Activated CD4-positive, alpha-beta memory T cell treated with anti-CD3 and anti-CD28 coated beads, Interleukin-2, amount 10 ng/mL, durations not matched to agents 7 days and 5 days (primary cell): ENCODE results near the gene DHRSX. TPM values are rescaled to one million over a fixed set of nuclear protein-coding genes. Genes with fewer than 3 reads are reported as not detected.

ENCODE experiments used
- CTCF ChIA-PET: fragments of 350-600 bp; sonication (Branson Sonifier 250); formaldehyde crosslinking; loops from one replicate; lab custom pipeline; 2021; ENCODE audit warnings: antibody characterized with exemption, inconsistent platforms; lab: Charles Lee
- POLR2A ChIA-PET: fragments of 350-600 bp; sonication (Branson Sonifier 250); formaldehyde crosslinking; loops from one replicate; lab custom pipeline; 2021; ENCODE audit warnings: antibody characterized with exemption; lab: Charles Lee
- DNase-seq: peaks from one replicate; pipeline ENCODE4 v3.0.0-alpha.2; 2020
- H3K27ac Mint-ChIP-seq: one replicate; pipeline ENCODE4 v1.8.0; 2021; ENCODE audit warnings: mild to moderate bottlenecking, mixed read lengths
- H3K27me3 Mint-ChIP-seq: one replicate; pipeline ENCODE4 v1.8.0; 2021; ENCODE audit warnings: mixed read lengths
- H3K36me3 Mint-ChIP-seq: one replicate; pipeline ENCODE4 v1.8.0; 2021; ENCODE audit warnings: low read depth, mixed read lengths
- H3K4me1 Mint-ChIP-seq: one replicate; pipeline ENCODE4 v1.8.0; 2021; ENCODE audit warnings: mixed read lengths
- H3K4me3 Mint-ChIP-seq: one replicate; pipeline ENCODE4 v1.8.0; 2021; ENCODE audit warnings: mild to moderate bottlenecking, mixed read lengths
- H3K9me3 Mint-ChIP-seq: one replicate; pipeline ENCODE4 v1.8.0; 2021; ENCODE audit warnings: mixed read lengths
- total RNA-seq, 2 experiments: library from RNA; stranded (reverse); gene quantifications; one replicate each; pipeline ENCODE4 v1.2.3, GENCODE V29; 2021

The DHRSX gene
- total RNA-seq, 2 experiments from 2014 or later = 21.1 to 23.7 TPM

DNA sequence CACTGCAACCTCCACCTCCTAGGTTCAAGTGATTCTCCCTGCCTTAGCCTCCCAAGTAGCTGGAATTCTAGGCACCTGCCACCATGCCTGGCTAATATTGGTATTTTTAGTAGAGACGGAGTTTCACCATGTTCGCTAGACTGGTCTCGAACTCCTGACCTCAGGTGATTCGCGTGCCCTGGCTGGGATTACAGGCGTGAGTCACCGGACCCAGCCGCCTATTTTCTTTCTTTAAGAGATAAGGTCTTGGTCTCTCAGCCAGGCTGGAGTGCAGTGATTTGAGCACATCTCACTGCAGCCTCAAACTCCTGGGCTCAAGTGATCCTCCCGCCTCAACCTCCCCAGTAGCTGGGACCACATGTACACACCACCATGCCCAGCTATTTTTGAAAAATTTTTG, 166.5 kb downstream of the DHRSX start:
- Mint-ChIP-seq H3K27me3 (no peaks in the 10 kb centered on the region), H3K9me3 (peaks cover 20% of the 10 kb centered on the region), H3K36me3 (peaks cover 12% of the 10 kb centered on the region), H3K27ac (no peak overlapping the region), H3K4me3 (no peak overlapping the region), H3K4me1 (no peaks in the 10 kb centered on the region)
- DNase-seq = no peak
- ChIA-PET POLR2A (no interaction called here), CTCF (no interaction called here)

DNA sequence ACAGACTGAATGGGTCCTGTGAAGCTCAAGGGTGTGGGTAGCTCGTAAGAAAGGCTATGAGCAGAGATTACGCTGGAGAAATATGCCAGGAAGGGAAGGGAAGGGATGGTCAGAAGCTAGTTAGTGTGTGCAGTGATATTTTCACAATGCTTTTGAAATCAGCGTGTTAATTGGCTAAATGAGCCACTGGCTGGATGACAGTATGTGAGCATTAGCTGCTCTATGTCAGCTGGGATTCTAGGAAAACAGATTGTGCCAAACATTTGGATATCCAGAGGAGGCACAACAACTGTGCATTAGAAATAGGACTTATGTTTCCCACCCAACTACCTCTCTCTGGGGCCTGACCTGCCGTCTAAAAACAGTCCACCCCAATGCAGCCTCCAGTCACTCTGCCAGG, 168.5 kb downstream of the DHRSX start:
- H3K27me3 Mint-ChIP-seq = no peaks in the 10 kb centered on the region
- ChIA-PET CTCF (no interaction called here), POLR2A (no interaction called here)
- H3K36me3 Mint-ChIP-seq = peaks cover 2% of the 10 kb centered on the region
- no peak overlapping the region for H3K27ac Mint-ChIP-seq
- DNase-seq = no peak
- peaks cover 7% of the 10 kb centered on the region for H3K9me3 Mint-ChIP-seq
- no peaks in the 10 kb centered on the region for H3K4me1 Mint-ChIP-seq
- H3K4me3 Mint-ChIP-seq = no peak overlapping the region

DNA sequence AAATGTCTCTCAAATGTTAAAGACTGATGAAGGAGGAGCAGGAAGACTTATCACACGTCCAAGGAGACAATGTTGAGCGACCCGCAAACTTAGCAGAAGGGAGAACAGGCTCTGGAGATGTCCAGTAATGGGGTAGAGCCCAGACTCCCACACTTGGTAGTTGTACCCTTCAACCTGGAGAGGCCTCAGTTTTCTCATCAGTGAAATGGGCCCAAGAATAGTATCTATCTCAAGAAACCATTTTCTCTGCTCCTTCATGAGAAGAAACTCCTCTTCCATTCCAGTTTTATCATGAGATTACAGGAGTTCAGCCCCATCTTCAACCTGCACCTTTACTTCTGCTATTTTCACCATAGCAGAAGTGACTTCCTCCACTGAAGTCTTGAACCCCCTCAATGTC, 169.9 kb downstream of the DHRSX start:
- ChIA-PET POLR2A (no interaction called here), CTCF (no interaction called here)
- Mint-ChIP-seq H3K4me1 (no peaks in the 10 kb centered on the region), H3K27me3 (no peaks in the 10 kb centered on the region), H3K9me3 (peaks cover 6% of the 10 kb centered on the region), H3K36me3 (no peaks in the 10 kb centered on the region), H3K4me3 (no peak overlapping the region), H3K27ac (no peak overlapping the region)
- no peak for DNase-seq

DNA sequence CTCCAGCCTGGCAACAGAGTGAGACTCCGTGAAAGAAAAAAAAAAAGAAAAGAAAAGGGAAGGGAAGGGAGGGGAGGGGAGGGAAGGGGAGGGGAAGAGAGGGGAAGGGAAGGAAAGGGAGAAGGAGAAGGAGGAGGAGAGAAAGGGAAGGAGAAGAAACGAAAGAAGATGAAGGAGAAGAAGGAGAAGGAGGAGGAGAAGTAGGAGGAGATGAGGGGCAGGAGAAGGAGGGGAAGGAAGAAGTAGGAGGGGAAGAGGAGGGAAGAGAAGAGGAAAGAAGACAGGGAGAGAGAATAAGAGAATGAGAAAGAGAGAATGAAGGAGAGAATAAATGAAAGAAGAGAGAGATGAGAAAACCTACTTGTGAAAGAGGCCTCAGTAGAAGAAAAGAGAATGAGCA, 170.3 kb downstream of the DHRSX start:
- ChIA-PET POLR2A (no interaction called here), CTCF (no interaction called here)
- H3K9me3 Mint-ChIP-seq = peaks cover 6% of the 10 kb centered on the region
- H3K36me3 Mint-ChIP-seq = no peaks in the 10 kb centered on the region
- H3K4me3 Mint-ChIP-seq = no peak overlapping the region
- H3K27ac Mint-ChIP-seq = no peak overlapping the region
- DNase-seq = no peak
- no peaks in the 10 kb centered on the region for H3K27me3 Mint-ChIP-seq
- H3K4me1 Mint-ChIP-seq = no peaks in the 10 kb centered on the region

DNA sequence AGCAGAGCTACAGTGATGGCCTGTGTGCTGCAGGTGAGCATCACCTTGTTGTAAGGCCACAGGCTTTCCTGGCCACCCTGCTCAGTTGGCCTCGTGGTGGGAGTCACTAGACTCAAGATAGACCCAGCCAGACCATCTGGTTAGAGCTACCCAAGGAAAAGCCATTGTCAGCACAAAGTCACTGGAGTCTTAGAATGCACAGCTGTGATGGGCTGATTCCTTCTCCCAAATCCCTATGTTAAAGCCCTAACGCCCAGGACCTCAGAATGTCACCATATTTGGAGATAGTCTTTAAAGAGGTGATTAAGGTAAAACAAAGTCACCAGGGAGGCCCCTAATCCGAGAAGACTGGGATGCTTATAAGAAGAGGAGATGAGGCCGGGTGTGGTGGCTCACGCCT, 173.4 kb downstream of the DHRSX start:
- Mint-ChIP-seq H3K27me3 (no peaks in the 10 kb centered on the region), H3K27ac (no peak overlapping the region), H3K4me1 (no peaks in the 10 kb centered on the region), H3K36me3 (peaks cover 3% of the 10 kb centered on the region), H3K9me3 (peaks cover 18% of the 10 kb centered on the region), H3K4me3 (no peak overlapping the region)
- CTCF ChIA-PET = no interaction called here
- DNase-seq = no peak
- POLR2A ChIA-PET = no interaction called here

DNA sequence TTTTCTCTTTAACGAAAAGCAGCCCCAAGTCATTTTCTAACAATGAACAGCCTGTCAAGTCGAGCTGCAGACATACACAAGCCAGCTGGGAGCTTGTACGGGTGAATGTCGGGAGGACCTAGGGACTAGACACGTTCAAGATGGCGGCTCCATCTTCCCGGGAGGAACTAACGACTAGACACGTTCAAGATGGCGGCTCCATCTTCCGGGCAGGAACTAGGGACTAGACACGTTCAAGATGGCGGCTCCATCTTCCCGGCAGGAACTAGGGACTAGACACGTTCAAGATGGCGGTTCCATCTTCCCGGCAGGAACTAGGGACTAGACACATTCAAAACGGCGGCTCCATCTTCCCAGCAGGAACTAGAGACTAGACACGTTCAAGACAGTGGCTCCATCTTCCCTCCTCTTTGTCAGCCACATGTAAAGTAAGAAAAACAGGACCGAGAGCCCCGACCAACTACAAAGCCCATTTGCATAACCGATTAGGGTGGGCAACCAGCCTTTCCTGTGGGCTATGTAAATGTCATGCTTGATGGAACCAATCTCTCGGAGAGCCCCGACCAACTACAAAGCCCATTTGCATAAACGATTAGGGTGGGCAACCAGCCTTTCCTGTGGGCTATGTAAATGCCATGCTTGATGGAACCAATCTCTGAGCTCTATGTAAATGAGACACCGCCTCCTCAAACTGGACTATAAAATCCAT, 175.5 kb downstream of the DHRSX start:
- CTCF ChIA-PET = no interaction called here
- no peaks in the 10 kb centered on the region for H3K4me1 Mint-ChIP-seq

DNA sequence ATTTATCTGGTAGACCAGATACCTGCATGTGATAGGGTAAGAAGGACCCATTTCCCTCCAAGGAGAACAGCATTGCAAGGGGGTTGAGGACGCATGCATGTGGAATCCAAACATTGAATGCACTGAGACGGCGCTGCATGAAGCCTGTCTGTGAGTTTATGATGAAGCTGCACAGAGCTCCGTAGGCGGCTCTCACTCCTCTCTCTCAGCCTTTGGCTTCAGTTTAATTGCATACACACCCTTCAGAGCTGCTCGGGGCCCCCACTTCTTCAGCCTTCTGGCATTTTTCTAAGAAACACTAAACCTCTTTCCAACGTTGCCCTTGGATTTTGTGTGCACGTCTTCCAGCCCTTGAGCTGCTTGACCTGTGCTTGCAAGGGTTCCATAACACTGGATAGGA, 176.6 kb downstream of the DHRSX start:
- Mint-ChIP-seq H3K36me3 (peaks cover 3% of the 10 kb centered on the region), H3K4me3 (no peak overlapping the region), H3K9me3 (peaks cover 22% of the 10 kb centered on the region), H3K4me1 (no peaks in the 10 kb centered on the region), H3K27ac (no peak overlapping the region), H3K27me3 (no peaks in the 10 kb centered on the region)
- ChIA-PET POLR2A (no interaction called here), CTCF (no interaction called here)
- DNase-seq = no peak

More for the DNA sequence above, 175.5 kb downstream of the DHRSX start:
- no peak overlapping the region for H3K27ac Mint-ChIP-seq
- POLR2A ChIA-PET = no interaction called here
- no peak for DNase-seq
- no peak overlapping the region for H3K4me3 Mint-ChIP-seq
- peaks cover 3% of the 10 kb centered on the region for H3K36me3 Mint-ChIP-seq
- no peaks in the 10 kb centered on the region for H3K27me3 Mint-ChIP-seq
- peaks cover 21% of the 10 kb centered on the region for H3K9me3 Mint-ChIP-seq

DNA sequence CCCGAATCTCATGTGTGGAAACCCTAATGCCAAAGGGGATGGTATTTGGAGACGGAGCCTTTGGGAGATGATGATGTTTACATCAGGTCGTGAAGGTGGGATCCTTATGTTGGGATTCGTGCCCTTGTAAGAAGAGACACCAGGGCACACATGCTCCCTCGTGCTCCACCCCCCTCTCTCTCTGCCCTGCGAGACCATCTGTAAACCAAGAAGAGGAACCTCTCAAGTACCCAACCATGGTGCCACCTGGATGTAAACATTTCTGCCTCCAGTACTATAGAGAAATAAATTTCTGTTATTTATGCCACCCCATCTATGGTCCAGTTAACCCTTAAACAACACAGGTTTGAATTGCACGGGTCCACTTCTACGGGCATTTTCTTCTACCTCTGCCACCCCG, 179.4 kb downstream of the DHRSX start:
- H3K36me3 Mint-ChIP-seq = peaks cover 3% of the 10 kb centered on the region
- no peaks in the 10 kb centered on the region for H3K27me3 Mint-ChIP-seq
- H3K4me3 Mint-ChIP-seq = no peak overlapping the region
- H3K9me3 Mint-ChIP-seq = peaks cover 25% of the 10 kb centered on the region
- H3K27ac Mint-ChIP-seq = no peak overlapping the region
- ChIA-PET POLR2A (no interaction called here), CTCF (no interaction called here)
- no peak for DNase-seq
- H3K4me1 Mint-ChIP-seq = no peaks in the 10 kb centered on the region

DNA sequence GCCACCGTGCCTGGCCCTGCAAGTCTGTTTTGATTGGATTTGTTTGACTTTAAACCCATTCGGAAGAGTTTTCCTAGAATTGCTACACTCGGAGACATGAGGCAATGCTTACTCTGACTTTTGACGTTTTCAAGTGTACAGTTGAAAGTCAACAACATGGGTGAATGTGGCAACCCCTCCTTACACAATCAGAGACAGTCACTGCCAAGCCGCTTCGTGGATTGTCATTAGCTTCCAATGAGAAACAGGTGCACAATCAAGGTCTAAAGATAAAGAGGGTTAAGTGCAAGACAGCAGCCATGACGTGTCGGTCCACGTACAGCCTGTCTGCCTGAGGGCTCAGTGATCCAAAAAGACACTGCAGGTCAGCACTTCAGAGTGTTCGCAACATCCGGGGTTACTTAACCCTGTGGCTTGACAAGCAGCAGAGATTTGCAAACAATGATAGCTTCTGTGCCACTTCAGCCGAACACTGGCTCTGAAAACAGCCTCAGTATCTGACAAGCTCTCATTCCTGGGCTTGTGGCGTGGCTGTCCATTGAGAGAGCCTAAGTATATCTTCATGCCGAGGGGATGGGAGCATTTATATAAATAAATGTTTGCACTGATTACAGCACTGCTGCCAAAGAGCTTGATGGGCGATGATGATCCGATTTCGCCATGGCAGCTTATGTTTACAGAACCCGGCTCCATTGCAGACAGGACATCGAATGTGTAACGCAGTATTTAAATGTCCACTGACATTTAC, 180.0 kb downstream of the DHRSX start:
- DNase-seq = no peak
- ChIA-PET POLR2A (no interaction called here), CTCF (no interaction called here)
- H3K36me3 Mint-ChIP-seq = peaks cover 3% of the 10 kb centered on the region
- H3K9me3 Mint-ChIP-seq = peaks cover 24% of the 10 kb centered on the region
- no peak overlapping the region for H3K27ac Mint-ChIP-seq
- no peak overlapping the region for H3K4me3 Mint-ChIP-seq
- no peaks in the 10 kb centered on the region for H3K4me1 Mint-ChIP-seq
- H3K27me3 Mint-ChIP-seq = no peaks in the 10 kb centered on the region

DNA sequence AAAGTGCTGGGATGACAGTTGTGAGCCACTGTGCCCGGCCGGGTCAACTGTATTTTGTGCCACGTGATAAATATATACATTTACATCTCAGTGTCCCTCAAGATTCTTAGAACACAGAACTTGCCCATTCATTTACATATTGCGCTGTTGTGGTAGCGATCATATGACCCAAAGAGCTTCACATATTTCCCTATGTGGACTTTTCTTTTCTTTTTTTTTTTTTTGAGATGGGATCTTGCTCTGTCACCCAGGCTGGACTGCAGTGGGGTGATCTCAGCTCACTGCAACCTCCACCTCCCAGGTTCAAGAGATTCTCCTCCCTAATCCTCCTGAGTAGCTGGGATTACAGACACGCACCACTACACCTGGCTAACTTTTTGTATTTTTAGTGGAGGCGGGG, 180.7 kb downstream of the DHRSX start:
- Mint-ChIP-seq H3K9me3 (peaks cover 26% of the 10 kb centered on the region), H3K4me3 (no peak overlapping the region), H3K4me1 (no peaks in the 10 kb centered on the region), H3K27ac (no peak overlapping the region), H3K36me3 (peaks cover 3% of the 10 kb centered on the region), H3K27me3 (no peaks in the 10 kb centered on the region)
- ChIA-PET CTCF (no interaction called here), POLR2A (no interaction called here)
- DNase-seq = no peak

DNA sequence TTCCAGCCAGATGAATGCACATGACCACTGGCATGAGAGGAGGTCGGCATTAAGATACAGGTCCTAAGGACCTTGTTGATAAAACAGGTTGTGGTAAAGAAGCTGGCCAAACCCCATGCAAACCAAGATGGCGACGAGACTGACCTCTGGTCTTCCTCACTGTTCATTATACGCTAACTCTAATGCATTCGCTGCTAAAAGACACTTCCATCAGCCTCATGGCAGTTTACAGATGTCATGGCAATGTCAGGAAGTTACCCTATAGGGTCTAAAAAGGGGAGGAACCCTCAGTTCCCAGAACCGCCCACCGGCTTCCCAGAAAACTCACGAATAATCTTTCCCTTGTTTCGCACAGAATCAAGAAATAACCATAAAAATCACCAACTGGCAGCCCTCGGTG, 182.4 kb downstream of the DHRSX start:
- ChIA-PET CTCF (no interaction called here), POLR2A (no interaction called here)
- Mint-ChIP-seq H3K36me3 (no peaks in the 10 kb centered on the region), H3K9me3 (peaks cover 22% of the 10 kb centered on the region), H3K4me1 (no peaks in the 10 kb centered on the region), H3K4me3 (no peak overlapping the region), H3K27ac (no peak overlapping the region), H3K27me3 (no peaks in the 10 kb centered on the region)
- no peak for DNase-seq

DNA sequence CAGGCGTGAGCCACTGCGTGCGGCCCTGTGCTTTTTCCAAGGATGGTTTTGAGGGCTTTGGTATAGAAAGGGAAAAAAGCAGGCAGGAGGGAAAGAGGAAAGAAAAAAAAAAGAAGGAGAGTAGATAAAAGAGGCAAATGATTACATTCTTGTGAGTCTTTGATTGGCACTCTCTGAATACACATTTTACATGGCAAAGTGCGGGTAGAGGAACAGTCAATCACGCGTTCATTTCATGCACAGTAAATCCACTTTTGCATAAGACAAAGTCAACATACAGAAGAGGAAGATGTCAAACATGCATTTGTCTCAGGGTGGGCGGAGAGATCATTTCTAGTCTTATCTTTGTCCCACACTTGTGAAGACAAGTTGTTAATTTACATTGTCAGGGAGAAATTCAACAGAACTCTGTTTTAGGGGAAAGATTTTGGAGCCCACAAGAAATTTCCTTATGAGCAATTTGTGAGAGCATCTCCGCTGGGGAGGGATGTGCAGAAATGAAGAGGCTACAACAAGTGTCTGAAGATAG, 183.2 kb downstream of the DHRSX start:
- H3K27me3 Mint-ChIP-seq = no peaks in the 10 kb centered on the region

DNA sequence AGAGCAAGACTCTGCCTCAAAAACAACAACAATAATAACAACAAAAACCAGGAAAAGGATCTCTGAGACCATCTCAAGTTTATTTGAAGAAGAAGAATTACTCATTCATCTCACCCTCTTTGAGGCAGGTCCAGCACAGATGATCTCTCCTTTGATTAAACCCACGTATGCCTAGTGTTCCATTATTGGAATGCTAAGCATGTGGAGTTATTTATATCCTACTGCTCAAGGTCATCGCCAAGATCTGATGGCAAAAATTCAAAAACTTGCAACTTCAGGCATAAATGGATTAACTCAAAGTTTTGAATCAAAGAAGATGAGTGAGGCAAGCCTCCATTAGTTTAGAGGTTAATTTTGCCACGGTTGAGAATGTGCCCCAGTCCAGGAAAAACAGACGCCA, 184.2 kb downstream of the DHRSX start:
- ChIA-PET POLR2A (no interaction called here), CTCF (no interaction called here)
- DNase-seq = no peak
- Mint-ChIP-seq H3K27ac (no peak overlapping the region), H3K9me3 (peaks cover 17% of the 10 kb centered on the region), H3K36me3 (no peaks in the 10 kb centered on the region), H3K4me1 (no peaks in the 10 kb centered on the region), H3K27me3 (no peaks in the 10 kb centered on the region), H3K4me3 (no peak overlapping the region)

More for the DNA sequence above, 183.2 kb downstream of the DHRSX start:
- no peak for DNase-seq
- no peak overlapping the region for H3K27ac Mint-ChIP-seq
- ChIA-PET POLR2A (no interaction called here), CTCF (no interaction called here)
- no peaks in the 10 kb centered on the region for H3K4me1 Mint-ChIP-seq
- H3K4me3 Mint-ChIP-seq = no peak overlapping the region
- H3K9me3 Mint-ChIP-seq = peaks cover 18% of the 10 kb centered on the region
- no peaks in the 10 kb centered on the region for H3K36me3 Mint-ChIP-seq

DNA sequence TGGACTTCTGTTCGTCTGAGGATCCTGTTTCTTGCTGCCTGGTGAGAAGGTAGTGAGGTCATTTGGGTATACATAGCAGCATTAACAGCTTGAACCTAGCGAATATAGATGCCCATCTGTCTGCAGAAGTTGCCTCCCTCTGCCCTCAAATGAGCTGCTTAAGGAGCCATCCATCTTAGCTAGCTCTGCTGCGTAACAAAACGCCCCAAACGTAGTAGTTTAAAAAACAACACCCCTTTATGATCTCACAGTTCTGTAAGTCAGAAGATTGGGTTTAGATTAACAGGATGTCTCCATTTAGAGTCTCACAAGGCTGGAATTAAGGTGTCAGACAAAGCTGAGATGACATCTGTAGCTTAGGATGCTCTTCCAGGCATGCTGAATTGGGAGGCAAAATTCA, 185.3 kb downstream of the DHRSX start:
- H3K4me3 Mint-ChIP-seq = no peak overlapping the region
- no peaks in the 10 kb centered on the region for H3K4me1 Mint-ChIP-seq
- peaks cover 24% of the 10 kb centered on the region for H3K9me3 Mint-ChIP-seq
- no peaks in the 10 kb centered on the region for H3K27me3 Mint-ChIP-seq
- ChIA-PET POLR2A (no interaction called here), CTCF (no interaction called here)
- no peak overlapping the region for H3K27ac Mint-ChIP-seq
- peaks cover 3% of the 10 kb centered on the region for H3K36me3 Mint-ChIP-seq
- no peak for DNase-seq
